HG02623 (cell line): ENCODE data around the gene CYP46A1.
"Not testable (repeated sequence)": the region's sequence is repeated elsewhere in the genome, so short reads cannot be mapped to it uniquely, and the experiment has no call there.

ENCODE experiments used
- ATAC-seq: cut with Tn5 transposase; IDR thresholded peaks from one replicate; pipeline ENCODE4 v1.9.1; 2021; ENCODE audit warnings: moderate library complexity; ENCODE audit not compliant: unreplicated experiment

CYP46A1 gene

GRCh38 chr14:99656171-99656570 lies 27.9 kb upstream of the CYP46A1 start:
- no peak for ATAC-seq

GRCh38 chr14:99657645-99658155 lies 26.4 kb upstream of the CYP46A1 start:
- no peak for ATAC-seq

- ATAC-seq = no peak
Observed at GRCh38 chr14:99658218-99658845, 25.8 kb upstream of the CYP46A1 start.

GRCh38 chr14:99659333-99659741 lies 24.8 kb upstream of the CYP46A1 start:
- no peak for ATAC-seq

- no peak for ATAC-seq
Observed at GRCh38 chr14:99660006-99660566, 24.0 kb upstream of the CYP46A1 start.

GRCh38 chr14:99660794-99661193 lies 23.3 kb upstream of the CYP46A1 start:
- ATAC-seq = no peak

- not testable (repeated sequence) for ATAC-seq
Observed at GRCh38 chr14:99661206-99661605, 22.9 kb upstream of the CYP46A1 start.

- no peak for ATAC-seq
Observed at GRCh38 chr14:99662846-99663245, 21.3 kb upstream of the CYP46A1 start.

- no peak for ATAC-seq
Observed at GRCh38 chr14:99663386-99664057, 20.6 kb upstream of the CYP46A1 start.

- no peak for ATAC-seq
Observed at GRCh38 chr14:99664058-99664936, 19.8 kb upstream of the CYP46A1 start.

- ATAC-seq = no peak
Observed at GRCh38 chr14:99664937-99665273, 19.2 kb upstream of the CYP46A1 start.

- ATAC-seq = no peak
Observed at GRCh38 chr14:99666533-99666932, 17.6 kb upstream of the CYP46A1 start.

- ATAC-seq = no peak
Observed at GRCh38 chr14:99667045-99667444, 17.1 kb upstream of the CYP46A1 start.

- no peak for ATAC-seq
Observed at GRCh38 chr14:99667821-99668220, 16.3 kb upstream of the CYP46A1 start.

- no peak for ATAC-seq
Observed at GRCh38 chr14:99668307-99669295, 15.5 kb upstream of the CYP46A1 start.

- no peak for ATAC-seq
Observed at GRCh38 chr14:99670361-99671234, 13.5 kb upstream of the CYP46A1 start.

- no peak for ATAC-seq
Observed at GRCh38 chr14:99671235-99672224, 12.6 kb upstream of the CYP46A1 start.
